ENCODE data around the gene ZNF583.

The ZNF583 gene

GRCh38 chr19:56474308-56474707 lies 70.2 kb downstream of the ZNF583 start:
- no peak for DNase-seq (ENCODE audit: low read depth in 2 of 2)

DNA sequence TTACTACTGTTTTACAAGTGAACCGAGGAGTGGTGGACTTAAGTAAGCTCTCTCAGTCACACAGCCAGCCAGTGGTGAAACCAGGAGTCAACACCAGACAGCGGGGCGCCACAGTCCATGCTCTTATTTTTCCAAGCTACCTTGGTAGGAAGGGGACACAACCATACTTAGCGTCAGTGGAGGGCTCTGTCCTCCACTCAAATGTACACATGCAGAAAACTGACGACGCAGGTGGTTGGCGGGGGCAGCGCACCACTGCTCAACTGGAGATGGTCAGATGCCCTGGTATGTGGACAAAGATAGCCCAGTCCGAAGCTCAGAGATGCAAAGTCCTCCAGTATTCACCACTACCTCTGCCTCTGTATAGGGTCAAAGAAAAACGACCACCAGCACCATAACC lies 72.0 kb downstream of the ZNF583 start:
- DNase-seq (ENCODE audit: low read depth in 2 of 2): no peak
